HG03097 (cell line): ENCODE data around the gene VPS51.
"Not testable (repeated sequence)": the region's sequence is repeated elsewhere in the genome, so short reads cannot be mapped to it uniquely, and the experiment has no call there.

Source experiments
- ATAC-seq: cut with Tn5 transposase; IDR thresholded peaks from one replicate; pipeline ENCODE4 v1.9.1; 2021; ENCODE audit not compliant: unreplicated experiment, low FRiP score

The VPS51 gene

DNA sequence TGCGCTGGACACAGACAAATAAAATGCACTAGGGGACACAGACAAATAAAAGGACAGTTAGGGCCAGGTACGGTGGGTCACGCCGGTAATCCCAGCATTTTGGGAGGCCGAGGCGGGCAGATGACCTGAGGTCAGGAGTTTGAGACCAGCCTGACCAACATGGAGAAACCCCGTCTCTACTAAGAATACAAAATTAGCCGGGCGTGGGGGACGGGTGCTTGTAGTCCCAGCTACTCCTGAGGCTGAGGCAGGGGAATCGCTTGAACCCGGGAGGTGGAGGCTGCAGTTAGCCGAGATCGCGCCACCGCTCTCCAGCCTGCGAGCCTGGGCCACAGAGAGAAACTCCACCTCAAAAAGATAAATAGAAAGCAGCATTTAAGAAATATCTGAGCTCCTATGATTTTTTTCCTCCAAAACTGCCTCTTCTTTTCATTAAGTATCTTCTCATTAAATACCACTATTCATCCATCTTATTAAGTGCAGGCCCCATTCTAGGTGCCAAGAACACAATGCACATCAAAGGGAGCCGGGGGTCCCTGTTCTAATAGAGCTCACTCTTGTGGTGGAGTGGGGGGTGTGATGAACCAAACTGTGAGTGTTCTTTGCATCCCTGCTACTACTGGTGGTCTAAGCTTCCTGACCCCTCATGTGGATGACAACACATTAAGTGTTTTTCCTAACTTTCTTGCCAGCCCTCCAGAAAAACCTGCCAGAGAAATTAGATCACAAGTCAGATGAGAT lies 22.3 kb downstream of the VPS51 start:
- ATAC-seq = no peak

DNA sequence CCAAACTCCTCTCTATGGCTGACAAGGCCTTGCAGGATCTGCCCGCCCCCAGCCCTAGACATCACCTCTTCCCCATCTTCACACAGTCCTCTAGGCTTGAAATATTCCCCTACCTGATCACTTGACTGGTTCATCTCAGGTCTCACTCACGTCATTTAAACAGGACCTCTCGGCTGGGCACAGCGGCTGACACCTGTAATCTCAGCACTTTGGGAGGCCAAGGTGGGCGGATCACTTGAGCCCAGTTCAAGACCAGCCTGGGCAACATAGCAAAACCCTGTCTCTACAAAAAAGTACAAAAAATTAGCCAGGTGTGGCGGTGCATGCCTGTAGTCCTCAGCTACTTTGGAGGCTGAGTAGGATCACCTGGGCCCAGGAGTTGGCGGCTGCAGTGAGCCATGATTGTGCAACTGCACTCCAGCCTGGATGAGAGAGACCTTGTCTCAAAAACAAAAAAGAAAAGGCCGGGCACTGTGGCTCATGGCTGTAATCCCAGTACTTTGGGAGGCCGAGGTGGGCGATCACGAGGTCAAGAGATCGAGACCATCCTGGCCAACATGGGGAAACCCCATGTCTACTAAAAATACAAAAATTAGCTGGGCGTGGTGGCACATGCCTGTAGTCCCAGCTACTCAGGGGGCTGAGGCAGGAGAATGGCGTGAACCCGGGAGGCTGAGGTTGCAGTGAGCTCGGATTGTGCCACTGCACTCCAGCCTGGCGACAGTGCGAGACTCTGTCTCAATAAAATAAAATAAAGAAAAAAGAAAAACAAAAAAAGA lies 23.1 kb downstream of the VPS51 start:
- ATAC-seq = not testable (repeated sequence)

DNA sequence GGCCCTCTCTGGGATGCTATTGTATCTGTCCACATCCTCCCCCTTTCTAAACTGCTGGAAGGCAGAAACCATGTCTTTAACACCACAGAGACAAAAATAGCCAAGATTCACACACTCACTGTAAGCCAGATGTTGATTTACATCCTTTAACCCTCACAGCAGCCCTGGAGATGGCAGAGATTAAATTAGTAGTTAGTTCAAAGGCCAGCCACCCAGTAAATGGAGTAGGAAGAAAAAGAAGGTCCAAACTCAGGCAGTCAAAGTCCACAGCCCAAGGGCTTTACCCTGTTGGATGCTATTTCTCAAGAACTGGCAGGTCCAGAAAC lies 23.6 kb downstream of the VPS51 start:
- ATAC-seq = no peak

DNA sequence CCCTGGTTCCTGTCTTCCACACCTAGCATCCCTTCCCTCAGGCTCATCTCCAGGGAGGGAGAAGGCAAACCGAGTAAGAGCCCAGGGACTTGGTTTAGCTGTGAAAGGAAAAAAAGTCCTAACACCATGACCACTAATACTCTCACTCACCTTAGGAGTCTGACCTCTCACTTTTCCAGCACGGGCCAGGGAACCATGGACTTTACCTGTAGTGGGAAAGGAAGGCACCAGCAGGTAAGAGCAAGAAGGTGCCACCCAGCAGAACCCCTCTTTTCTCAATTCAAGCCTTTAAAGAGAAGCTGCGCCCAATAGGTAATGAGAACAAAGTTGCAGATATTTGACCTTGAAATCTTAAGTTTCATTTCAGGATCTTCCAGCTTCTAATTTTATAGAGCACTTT lies 24.8 kb downstream of the VPS51 start:
- no peak for ATAC-seq

DNA sequence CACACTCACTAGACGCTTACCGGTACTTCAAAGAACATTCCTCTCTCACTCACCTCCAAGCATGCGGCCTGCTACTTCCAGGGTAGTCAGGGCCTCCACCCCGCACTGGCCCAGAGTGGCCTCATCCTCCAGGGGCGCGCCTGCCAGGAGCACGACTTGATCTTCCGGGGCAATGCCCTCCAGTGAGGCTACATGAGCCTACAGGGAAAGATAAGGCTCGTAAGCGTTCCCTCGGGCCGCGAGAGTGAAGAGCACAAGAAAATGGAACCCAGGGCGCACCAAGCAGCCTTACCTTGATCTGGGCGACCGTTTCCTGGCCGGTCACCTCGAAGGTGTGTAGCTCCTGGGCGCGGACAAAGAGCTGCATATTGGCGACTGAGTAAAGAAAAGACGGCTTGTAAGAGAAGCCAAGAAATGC lies 25.4 kb downstream of the VPS51 start:
- no peak for ATAC-seq

DNA sequence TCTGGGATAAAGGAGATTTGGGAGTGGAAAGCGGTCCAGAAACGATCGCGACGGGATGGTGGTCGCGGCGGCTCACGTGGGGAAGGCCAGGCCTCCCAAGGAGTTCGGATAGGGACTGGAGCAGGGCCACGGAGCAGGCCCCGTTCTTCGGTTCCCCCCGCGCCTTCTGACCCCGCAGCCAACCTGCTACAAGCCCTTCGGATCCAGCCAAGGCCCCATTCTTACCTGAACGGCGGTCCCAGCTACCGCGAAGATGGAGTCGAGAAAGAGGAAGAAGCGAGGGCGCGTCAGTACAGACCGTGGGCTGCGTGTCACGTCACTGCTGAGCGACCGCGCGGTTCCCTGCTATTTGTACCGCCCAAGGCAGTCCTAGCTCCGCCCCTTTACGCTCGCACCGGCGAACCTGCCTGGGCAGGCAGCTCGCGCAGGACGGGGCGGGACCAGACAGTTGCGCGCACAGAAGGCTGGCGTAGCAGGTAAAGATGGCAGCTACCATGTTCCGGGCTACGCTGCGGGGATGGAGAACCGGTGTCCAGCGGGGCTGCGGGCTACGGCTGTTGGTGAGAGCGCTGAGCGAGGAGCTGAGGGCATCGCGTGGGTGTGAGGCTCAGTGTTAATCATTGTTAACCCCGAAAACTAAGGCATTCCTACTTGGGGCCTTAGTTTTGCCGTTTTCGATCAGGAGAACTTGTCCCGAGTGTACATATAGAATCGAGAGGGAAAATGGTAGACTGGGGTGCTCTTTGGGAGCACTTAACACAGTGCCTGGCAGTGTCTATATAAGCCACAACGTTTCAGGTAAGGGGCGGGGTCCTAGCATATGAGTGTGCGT lies 26.1 kb downstream of the VPS51 start, which contains the start of the genes FAU and MRPL49:
FAU (minus strand) TSS at position 270 of the 832 bp plus-strand sequence. CDS start 321 bp downstream, outside the sequence.
MRPL49 (plus strand) TSS at position 457 of the 832 bp plus-strand sequence; CDS start at position 483, 26 bp downstream.
- peak; percentile 60 for ATAC-seq

DNA sequence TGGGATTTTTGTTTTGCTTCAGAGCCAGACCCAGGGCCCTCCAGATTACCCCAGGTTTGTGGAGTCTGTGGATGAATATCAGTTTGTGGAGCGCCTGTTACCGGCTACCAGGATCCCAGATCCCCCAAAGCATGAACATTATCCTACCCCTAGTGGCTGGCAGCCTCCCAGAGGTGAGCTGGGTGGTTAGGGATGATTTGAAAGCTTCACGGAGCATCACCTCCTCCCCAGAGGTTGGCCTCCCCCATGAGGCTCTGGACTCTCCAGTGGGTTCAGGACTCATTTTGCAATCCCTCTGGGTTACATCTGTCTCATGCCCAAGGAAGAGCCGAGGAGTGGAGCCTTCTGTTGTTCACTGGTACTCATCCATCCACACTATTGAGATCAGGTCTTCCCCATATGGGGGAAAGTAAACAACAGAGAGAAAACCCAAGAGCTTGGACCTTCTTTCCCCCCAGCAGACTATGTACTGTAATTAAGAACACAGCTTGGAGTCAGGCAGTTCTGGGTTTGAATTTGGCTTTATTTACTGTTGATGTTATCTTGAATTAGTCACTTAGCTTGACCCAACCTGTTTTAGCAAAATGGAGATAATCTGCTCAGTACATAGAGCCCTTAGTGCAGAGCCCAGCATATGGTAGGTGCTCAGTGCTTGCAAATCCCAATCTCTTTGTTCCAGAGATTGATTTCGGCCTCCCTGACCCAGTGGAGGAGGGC lies 28.6 kb downstream of the VPS51 start:
- no peak for ATAC-seq

DNA sequence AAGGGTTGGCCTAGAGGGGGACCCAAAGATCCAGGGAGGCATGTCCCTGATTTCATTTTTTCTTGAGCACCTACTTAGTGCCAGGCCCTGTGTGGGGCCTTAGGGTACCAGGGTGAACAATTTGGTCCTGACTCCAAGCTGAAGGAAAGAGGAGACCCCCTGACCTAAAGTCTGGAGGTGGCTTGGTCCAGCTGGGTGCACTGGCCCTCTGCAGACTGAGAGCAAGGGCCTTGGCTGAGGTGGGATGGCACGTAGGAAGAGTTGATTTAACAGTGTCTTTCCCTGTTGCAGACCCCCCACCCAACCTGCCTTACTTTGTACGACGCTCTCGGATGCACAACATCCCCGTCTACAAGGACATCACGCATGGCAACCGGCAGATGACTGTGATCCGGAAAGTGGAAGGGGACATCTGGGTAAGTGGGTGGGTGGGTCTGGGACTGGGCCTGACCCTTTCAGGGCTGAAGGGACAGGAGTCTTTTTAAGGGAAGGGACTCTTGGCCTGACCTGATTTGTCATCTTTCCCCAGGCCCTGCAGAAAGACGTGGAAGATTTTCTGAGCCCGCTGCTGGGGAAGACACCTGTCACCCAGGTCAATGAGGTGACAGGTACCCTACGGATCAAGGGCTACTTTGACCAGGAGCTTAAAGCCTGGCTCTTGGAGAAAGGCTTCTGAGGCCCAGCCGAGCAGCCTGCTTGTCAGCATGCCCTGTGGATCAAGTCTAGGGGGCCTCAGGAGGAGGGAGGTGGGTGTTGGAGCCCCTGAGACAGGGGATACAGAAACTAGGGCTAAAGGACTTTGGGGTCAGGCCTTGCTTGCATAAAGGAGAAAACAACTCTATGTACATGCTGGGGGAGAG lies 29.4 kb downstream of the VPS51 start:
- ATAC-seq = no peak

DNA sequence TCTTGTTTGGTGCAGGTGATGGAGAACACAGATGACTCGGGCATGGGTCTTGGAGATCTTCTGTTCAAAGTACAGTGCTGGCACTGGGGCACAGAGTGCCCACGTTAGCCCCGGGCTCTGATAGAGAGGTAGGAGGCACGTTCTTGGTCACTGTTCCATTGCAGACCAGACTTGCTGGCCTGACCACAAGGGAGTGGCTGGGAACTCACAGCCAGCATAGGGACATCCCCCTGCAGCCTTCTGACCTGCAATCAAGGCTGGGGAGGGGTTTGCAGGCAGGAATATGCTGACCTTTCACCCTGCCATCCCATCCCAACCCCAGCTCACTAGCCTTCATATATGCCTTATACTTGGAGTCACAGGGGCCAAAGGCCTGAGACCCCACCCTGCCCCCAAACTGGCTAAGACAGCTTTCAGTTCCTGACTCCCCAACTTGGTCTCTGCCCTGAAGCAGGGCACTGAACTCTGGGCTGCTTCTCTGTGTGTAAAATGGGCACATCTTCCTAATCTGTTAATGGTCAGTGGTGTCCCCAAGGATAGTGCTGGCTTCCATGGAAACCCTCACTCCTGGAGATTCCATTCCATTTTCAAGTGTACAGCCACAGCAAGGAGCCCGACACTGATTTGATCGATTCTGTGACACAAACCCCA lies 30.7 kb downstream of the VPS51 start:
- ATAC-seq = no peak

DNA sequence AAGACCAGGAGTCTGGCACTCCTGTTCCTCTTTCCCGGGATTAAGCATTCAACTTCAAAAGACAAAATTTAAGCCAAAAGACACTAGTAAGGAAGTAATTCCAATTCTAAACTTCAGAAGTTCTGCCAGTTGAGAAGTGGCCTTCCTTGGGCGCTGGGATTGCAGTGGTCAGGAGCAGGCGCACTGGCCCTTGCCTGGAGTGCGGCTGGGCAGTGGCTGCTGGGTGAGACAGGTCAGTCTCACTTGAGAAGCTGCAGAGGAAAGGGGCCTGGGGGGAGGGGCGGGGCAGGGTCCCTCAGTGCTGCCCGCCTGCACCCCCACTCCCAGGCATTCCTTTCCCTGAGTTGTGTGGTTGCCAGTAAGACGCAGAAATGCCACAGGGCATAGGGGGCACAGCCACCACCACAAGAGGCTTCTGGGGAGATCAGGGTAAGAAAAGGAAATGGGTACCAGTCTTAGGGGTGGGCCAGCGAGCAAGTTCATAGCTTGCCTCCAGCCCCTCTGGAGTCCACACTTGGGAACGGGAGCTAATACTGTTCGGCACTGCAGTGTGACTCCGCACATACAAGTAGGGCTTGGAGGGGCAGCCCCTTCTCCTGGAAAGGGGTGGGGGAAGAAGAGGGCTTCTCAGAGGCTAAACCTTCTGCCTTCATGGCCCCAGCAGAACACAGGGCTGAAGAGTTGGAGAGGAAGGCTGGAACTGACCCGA lies 31.6 kb downstream of the VPS51 start:
- no peak for ATAC-seq

DNA sequence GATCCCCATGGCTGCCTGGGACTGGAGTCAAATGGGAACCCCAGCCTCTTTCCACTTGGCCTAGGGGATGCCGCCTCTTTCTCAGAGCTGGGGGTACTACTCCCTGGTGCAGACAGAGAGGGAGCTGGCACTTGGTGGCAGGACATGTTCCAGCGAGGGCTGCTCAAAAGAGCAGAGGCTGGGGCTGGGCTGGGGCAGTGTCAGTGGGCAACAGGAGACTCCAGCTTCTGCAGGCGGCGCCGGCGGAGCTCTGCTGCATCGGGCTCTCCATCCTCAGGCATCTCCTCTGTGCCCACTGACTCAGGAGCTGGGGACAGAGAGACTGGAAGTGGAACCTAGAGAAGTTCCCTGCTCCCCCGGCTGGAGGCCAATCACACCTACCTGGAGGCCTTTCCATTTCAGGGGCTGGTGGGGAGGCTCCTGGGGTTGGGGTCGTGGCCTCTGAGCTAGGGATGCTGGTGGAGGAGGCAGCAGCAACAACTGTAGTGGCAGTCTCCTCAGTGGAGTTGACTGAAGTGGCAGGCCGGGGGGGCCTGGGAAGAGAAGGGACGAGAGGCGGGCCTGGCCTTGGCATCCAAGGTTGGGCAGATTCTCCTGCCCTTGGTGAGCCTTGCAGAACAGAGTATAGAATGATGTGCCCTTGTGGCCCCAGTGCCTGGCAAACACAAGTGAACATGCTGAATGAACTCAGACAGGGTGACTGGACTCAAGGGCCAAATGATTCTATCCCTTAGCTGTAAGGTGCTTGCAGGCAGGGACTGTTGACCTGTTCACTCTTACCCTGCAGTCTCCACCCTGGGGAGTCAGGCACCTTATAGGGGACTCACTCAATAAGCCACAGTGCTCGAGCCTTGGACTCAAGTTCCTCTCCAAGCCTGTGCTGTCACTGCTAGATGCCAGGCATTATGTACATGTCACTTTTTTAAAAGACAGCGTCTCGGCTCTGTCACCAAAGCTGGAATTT lies 32.5 kb downstream of the VPS51 start:
- ATAC-seq = no peak

DNA sequence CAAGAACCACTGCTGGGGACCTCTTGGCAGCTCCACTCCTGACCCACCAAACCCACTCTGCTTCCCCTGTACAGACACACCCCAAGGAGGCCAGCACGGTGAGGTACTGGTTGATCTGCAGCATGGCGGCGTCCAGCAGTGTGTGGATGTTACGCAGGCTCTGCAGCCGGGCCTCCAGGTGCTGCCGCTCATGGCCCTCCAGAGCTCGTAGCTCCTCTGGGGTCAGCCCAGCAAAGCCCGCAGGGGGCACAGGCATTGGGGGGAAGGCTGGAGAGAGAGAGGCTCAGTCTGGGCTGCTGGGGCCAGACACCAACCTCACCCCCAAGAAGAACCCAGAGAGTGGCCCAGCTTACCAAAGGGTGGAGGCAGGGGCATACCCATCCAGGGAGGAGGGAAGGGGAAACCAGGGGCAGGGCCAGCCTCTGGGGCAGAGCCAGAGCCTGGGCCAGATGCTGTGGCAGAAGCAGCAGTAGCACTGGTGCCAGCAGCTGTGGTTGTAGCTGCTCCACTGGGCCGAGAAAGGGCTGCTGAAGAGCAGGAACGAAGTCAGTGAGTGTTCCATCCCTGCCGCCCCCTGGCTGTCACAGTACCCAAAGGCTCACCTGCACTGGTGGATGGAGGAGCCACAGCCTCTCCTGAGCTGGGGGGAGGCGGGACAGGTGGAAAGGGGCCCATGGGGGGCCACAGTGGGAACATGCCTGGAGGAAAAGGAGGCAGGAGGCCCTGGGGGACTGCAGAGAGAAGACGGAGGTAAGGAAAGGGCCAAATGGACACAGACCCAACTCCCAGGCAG lies 33.8 kb downstream of the VPS51 start:
- ATAC-seq = no peak

DNA sequence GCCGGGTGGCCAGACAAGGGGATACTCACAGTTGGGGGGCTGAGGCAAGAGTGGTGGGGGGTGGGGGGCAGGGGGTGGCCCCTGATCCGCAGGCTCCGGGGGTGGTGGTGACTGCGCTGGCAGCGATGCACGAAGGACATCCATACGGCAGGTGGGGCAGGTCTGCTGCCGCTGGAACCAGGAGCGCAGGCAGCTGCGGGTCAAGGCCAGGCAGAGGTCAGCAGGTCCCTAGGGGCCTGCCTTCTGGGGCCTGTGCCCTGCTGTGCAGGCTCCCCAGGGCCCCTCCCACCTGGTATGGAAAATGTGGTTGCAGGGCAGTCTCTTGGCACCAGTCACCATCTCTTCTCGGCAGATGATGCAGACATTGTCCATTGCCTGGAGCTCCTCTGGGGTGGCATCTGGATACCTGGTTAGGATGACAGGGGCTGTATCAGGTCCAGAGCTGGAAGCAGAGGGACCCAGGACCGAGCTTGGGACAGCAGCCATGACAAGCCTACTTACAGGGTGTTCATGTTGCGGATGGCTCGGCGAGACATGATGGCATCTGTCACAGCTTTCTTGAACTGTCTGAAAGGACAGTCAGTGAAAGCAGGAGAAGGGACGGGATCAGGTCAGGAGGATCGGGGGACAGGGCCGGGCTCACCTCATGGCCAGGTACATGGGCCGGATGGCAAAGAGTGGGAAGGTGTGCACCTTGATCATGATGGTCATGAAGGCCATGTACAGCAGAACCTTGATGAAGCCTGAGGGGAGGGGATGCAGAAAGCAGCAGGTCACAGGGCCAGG lies 34.8 kb downstream of the VPS51 start:
- ATAC-seq = no peak

DNA sequence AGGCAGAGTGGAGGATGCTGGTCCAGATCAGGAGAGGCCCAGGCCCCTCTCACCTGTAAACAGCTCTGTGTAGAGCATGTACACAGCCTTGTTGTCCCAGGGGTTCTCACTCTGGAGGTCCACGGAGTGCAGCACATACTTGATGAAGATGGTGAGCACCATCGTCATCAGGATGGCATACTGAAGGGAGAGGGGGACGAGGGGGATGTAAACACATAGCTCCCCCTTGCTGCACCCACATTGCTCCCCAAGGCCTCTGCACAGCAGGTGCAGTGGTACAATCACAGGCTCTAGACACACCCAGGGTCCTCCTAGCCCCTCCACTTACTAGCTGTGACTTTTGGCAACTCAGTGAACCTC lies 35.4 kb downstream of the VPS51 start:
- no peak for ATAC-seq

DNA sequence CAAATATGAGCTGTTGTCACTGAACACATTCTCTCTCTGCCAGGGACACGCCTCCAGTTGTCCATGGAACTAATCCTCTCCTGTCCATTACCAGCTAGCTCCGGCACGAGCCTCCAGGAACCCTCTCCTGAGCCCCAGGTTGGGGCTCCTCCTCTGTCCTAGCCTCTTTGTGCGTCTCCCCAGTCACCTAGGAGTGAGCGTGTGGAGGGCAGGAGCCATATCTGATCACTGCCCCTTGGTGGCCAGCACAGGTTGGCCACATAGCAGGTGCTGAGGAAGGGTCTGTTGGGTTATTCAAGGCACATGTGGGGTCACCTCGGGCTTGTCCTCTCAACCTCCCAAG lies 35.9 kb downstream of the VPS51 start:
- ATAC-seq = no peak
